ENCODE data around the gene BTN1A1.
"Not testable (repeated sequence)": the region's sequence is repeated elsewhere in the genome, so short reads cannot be mapped to it uniquely, and the experiment has no call there.

Gene BTN1A1

DNA sequence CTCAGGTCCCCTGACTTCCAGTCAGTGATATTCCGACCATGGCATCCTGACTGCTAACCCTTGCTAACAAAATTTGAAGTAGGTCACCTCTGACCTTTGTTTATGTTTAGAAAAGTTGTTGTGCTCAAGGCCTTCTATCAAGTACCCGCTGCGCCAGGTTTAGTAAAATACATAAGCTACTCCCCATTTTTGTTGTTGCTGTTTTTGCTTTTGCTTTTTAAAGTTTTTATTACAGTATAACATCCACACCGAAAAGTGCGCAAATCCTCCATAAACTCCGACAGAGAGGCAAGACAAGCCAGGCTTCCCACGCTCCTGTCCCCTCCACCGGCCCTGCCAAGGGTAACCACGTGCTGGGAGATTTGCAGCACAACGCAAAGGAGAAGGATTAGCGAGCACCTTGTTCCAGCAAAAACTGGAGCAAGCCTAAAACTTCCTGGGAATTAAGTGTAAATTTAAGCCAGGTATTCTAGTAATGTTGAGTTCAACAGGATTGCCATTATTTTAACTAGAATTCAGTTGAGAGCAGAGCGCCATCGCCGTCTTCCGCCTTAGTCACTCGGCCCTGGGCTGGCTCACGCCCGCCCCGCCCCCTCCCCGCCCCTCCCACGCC lies 20.2 kb downstream of the BTN1A1 start:
- Histone ChIP-seq H3K9me3 (replicated peaks; ENCODE audit: insufficient read depth, low read length) (no peaks in the 10 kb centered on the region), H3K4me2 (ENCODE audit: low read depth, low read length) (peak overlapping the region; percentile 85), H2AFZ (ENCODE audit: low read length) (peak overlapping the region; percentile 89), H3K27ac (ENCODE audit: low read length) (peak overlapping the region; percentile 62; the same call in 1 of the 2 replicates), H3K36me3 (replicated peaks; ENCODE audit: insufficient read depth, low read length) (no peaks in the 10 kb centered on the region), H3K79me2 (ENCODE audit: low read length) (no peaks in the 10 kb centered on the region), H3F3A (ENCODE audit: insufficient read depth, low read length) (peaks cover 9% of the 10 kb centered on the region), H4K20me1 (ENCODE audit: insufficient read depth, low read length) (no peaks in the 10 kb centered on the region), H3K27me3 (replicated peaks; ENCODE audit: insufficient read depth, low read length) (no peaks in the 10 kb centered on the region), H3K4me3 (ENCODE audit: low read length) (peak overlapping the region; percentile 59), H3K9ac (ENCODE audit: low read length) (peak overlapping the region; percentile 46; the same call in 1 of the 2 replicates), H3K9me2 (replicated peaks; ENCODE audit: insufficient read depth, low read length) (no peaks in the 10 kb centered on the region), H3K4me1 (ENCODE audit: low read length) (peaks cover 7% of the 10 kb centered on the region)
- TF ChIP-seq, protein P1, sequence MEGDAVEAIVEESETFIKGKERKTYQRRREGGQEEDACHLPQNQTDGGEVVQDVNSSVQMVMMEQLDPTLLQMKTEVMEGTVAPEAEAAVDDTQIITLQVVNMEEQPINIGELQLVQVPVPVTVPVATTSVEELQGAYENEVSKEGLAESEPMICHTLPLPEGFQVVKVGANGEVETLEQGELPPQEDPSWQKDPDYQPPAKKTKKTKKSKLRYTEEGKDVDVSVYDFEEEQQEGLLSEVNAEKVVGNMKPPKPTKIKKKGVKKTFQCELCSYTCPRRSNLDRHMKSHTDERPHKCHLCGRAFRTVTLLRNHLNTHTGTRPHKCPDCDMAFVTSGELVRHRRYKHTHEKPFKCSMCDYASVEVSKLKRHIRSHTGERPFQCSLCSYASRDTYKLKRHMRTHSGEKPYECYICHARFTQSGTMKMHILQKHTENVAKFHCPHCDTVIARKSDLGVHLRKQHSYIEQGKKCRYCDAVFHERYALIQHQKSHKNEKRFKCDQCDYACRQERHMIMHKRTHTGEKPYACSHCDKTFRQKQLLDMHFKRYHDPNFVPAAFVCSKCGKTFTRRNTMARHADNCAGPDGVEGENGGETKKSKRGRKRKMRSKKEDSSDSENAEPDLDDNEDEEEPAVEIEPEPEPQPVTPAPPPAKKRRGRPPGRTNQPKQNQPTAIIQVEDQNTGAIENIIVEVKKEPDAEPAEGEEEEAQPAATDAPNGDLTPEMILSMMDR (IDR thresholded peaks at IDR 0.05; ENCODE audit: low read length): no peak
- no peak for TF ChIP-seq EZH2 (optimal IDR thresholded peaks at IDR 0.05; ENCODE audit: low read depth, low read length)
- no peak for TF ChIP-seq EZH2phosphoT487 (IDR thresholded peaks at IDR 0.05; ENCODE audit: low read length)
- no peak for DNase-seq

DNA sequence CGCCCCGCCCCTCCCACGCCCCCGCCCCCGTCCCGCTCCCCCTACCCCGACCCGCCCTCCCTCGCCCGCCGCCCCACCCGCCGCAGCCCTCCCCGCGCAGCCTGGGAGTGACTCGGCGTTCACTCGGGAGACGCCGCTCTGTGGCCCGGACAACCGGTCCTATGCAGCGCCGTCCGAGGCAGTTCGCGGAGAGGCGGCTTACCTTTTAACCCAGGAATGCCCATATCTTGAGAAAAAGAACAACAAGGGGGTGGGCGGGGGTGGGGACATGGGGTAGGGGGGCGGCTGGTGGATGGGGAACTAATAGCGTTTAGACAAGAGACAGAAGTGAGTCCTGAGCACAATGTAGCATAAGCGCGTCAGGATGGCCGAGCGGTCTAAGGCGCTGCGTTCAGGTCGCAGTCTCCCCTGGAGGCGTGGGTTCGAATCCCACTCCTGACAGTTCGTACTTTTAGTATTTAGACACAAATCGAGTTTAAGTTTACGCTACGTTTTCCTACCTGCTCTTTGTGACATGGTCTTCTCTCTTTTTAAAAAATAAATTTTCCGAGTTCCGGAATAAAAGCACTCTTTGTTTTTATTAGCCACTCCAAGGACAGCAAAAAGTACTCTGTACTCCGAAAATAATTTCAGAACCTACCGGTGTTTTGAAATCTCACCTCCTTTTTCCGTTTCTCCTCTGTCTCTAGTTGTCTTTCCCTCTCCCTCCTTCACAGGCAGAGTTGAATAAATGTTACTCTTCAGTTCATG lies 20.9 kb downstream of the BTN1A1 start:
- peak overlapping the region; percentile 83 for H2AFZ ChIP-seq (ENCODE audit: low read length)
- H3K36me3 ChIP-seq (replicated peaks; ENCODE audit: insufficient read depth, low read length): no peaks in the 10 kb centered on the region
- peak overlapping the region; percentile 71 for H3K4me2 ChIP-seq (ENCODE audit: low read depth, low read length)
- peaks cover 9% of the 10 kb centered on the region for H3F3A ChIP-seq (ENCODE audit: insufficient read depth, low read length)
- TF ChIP-seq, protein P1 (IDR thresholded peaks at IDR 0.05; ENCODE audit: low read length): no peak
- TF ChIP-seq EZH2 (optimal IDR thresholded peaks at IDR 0.05; ENCODE audit: low read depth, low read length) (no peak), EZH2phosphoT487 (IDR thresholded peaks at IDR 0.05; ENCODE audit: low read length) (no peak)
- no peaks in the 10 kb centered on the region for H3K9me2 ChIP-seq (replicated peaks; ENCODE audit: insufficient read depth, low read length)
- peak overlapping the region; percentile 77; the same call in 1 of the 2 replicates for H3K27ac ChIP-seq (ENCODE audit: low read length)
- H3K4me3 ChIP-seq (ENCODE audit: low read length): peak overlapping the region; percentile 70
- H3K27me3 ChIP-seq (replicated peaks; ENCODE audit: insufficient read depth, low read length): no peaks in the 10 kb centered on the region
- no peaks in the 10 kb centered on the region for H3K79me2 ChIP-seq (ENCODE audit: low read length)
- peak; percentile 82 for DNase-seq
- no peaks in the 10 kb centered on the region for H4K20me1 ChIP-seq (ENCODE audit: insufficient read depth, low read length)
- peak overlapping the region; percentile 82 for H3K9ac ChIP-seq (ENCODE audit: low read length)
- peaks cover 7% of the 10 kb centered on the region for H3K4me1 ChIP-seq (ENCODE audit: low read length)
- no peaks in the 10 kb centered on the region for H3K9me3 ChIP-seq (replicated peaks; ENCODE audit: insufficient read depth, low read length)

DNA sequence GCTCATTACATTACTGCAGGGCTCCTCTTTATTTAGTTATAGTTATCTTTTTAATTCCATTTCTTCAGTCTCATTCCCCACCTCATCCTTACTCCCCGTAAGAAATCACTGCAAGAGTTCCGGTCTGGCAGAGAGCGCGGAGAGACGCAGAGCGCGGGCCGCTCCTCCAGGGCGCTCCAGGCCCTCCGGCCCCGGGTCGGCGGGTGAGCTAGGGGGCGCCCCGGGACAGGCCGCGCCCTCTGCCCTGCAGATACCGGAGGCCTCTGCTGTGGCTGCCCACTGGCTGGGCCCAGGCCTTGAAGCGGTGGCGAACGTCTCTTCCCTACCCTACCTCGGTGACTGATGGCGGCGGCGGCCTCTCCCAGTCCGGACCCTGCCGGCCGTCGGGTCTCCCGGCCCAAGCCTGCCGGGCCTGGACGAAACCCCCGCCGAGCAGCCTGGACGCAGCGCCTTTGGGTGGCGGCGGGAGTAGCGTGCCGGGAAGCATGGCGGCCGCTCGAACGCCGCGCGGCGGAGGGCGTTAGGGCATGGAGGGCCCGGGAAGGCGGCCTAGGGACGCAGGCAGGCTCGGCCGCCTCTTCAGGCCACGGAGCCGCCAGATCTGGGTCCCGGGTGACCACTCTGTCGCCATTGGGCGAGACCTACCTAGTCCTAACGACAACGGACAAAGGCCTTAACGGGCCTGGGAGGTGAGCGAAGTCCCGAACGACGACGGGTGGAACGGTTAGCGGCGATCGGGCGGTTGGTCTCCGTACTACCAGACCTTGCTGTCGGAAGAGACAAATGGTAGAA lies 21.7 kb downstream of the BTN1A1 start:
- DNase-seq: peak; percentile 83
- Histone ChIP-seq H3K4me1 (ENCODE audit: low read length) (peaks cover 7% of the 10 kb centered on the region), H4K20me1 (ENCODE audit: insufficient read depth, low read length) (no peaks in the 10 kb centered on the region), H3K79me2 (ENCODE audit: low read length) (no peaks in the 10 kb centered on the region), H3K27ac (ENCODE audit: low read length) (peak overlapping the region; percentile 77), H3K9ac (ENCODE audit: low read length) (peak overlapping the region; percentile 82), H3K9me3 (replicated peaks; ENCODE audit: insufficient read depth, low read length) (no peaks in the 10 kb centered on the region), H3K4me2 (ENCODE audit: low read depth, low read length) (peak overlapping the region; percentile 71), H3K36me3 (replicated peaks; ENCODE audit: insufficient read depth, low read length) (no peaks in the 10 kb centered on the region), H3K9me2 (replicated peaks; ENCODE audit: insufficient read depth, low read length) (no peaks in the 10 kb centered on the region), H3K27me3 (replicated peaks; ENCODE audit: insufficient read depth, low read length) (no peaks in the 10 kb centered on the region), H3F3A (ENCODE audit: insufficient read depth, low read length) (peaks cover 9% of the 10 kb centered on the region), H2AFZ (ENCODE audit: low read length) (peak overlapping the region; percentile 83), H3K4me3 (ENCODE audit: low read length) (peak overlapping the region; percentile 70)
- TF ChIP-seq, protein P1 (IDR thresholded peaks at IDR 0.05; ENCODE audit: low read length): peak; percentile 49
- TF ChIP-seq EZH2 (optimal IDR thresholded peaks at IDR 0.05; ENCODE audit: low read depth, low read length) (no peak), EZH2phosphoT487 (IDR thresholded peaks at IDR 0.05; ENCODE audit: low read length) (no peak)

DNA sequence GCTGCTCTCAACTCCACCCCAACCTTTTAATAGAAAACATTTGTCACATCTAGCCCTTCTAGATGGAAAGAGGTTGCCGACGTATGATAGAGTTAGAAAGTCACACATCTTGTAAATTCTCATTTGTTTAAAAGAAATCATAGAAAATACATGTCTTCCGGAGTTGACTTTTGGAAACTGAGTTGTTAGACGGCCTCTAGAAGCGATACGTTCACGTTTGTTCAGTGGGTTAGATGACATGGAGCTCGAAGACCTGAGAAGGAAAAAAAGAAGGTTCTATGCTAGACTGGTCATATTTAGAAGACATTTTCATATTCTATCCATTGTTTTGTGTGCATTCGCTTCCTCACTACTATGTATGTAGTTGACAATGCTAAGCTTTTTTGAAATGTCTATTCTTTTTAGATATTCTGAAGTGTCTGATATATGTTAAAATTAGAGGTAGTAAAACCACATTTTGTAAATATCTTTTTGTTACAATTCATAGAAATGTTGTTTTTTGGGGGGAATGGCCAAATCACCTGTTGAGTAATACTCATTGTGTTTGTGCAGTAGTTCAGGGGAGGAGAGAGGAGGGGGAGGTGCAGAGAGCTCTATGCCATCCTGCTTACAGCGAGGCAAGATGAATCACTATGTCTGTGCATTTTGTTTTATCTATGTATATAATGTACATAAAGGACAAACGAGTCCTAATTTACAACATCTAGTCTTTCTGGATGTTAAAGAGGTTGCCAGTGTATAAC lies 22.6 kb downstream of the BTN1A1 start:
- not testable (repeated sequence) for H3K27ac ChIP-seq (ENCODE audit: low read length); H3K9me2 ChIP-seq (replicated peaks; ENCODE audit: insufficient read depth, low read length); H3K27me3 ChIP-seq (replicated peaks; ENCODE audit: insufficient read depth, low read length); H2AFZ ChIP-seq (ENCODE audit: low read length); H3K9me3 ChIP-seq (replicated peaks; ENCODE audit: insufficient read depth, low read length); DNase-seq; H4K20me1 ChIP-seq (ENCODE audit: insufficient read depth, low read length); H3F3A ChIP-seq (ENCODE audit: insufficient read depth, low read length); H3K79me2 ChIP-seq (ENCODE audit: low read length); H3K36me3 ChIP-seq (replicated peaks; ENCODE audit: insufficient read depth, low read length); H3K4me1 ChIP-seq (ENCODE audit: low read length)
- Histone ChIP-seq H3K4me2 (ENCODE audit: low read depth, low read length) (peak overlapping the region; percentile 71), H3K4me3 (ENCODE audit: low read length) (peak overlapping the region; percentile 70; the same call in 1 of the 2 replicates), H3K9ac (ENCODE audit: low read length) (peak overlapping the region; percentile 82; the same call in 1 of the 2 replicates)

Measured in MM.1S (cell line).